NB4 (cell line): Measurements from ENCODE around the gene SOCS6.
"Not testable (repeated sequence)": the region's sequence is repeated elsewhere in the genome, so short reads cannot be mapped to it uniquely, and the experiment has no call there.

ENCODE experiments used
- DNase-seq: peaks from one replicate; pipeline ENCODE4 v3.0.0; 2010; ENCODE audit warnings: low read depth
- H3K4me3 ChIP-seq: one replicate; pipeline ENCODE4 v1.5.1; 2011; ENCODE audit warnings: mild to moderate bottlenecking, low read depth, low read length, moderate library complexity
- MYC ChIP-seq: IDR thresholded peaks from 2 replicates; pipeline ENCODE4 v1.6.1; 2011; ENCODE audit warnings: low read depth, low read length
- POLR2A ChIP-seq: IDR thresholded peaks from 2 replicates; pipeline ENCODE4 v1.6.1; 2011; ENCODE audit warnings: mild to moderate bottlenecking; ENCODE audit not compliant: insufficient read length; ENCODE audit errors: extremely low read depth
- TF ChIP-seq, protein P1 (sequence below): IDR thresholded peaks from 2 replicates; pipeline ENCODE4 v1.6.1; 2011; ENCODE audit warnings: low read depth, low read length
- TF ChIP-seq, protein P2 (sequence below): IDR thresholded peaks from one replicate; pipeline ENCODE4 v1.5.1; 2012; ENCODE audit warnings: low read depth, low read length

Gene SOCS6, protein sequence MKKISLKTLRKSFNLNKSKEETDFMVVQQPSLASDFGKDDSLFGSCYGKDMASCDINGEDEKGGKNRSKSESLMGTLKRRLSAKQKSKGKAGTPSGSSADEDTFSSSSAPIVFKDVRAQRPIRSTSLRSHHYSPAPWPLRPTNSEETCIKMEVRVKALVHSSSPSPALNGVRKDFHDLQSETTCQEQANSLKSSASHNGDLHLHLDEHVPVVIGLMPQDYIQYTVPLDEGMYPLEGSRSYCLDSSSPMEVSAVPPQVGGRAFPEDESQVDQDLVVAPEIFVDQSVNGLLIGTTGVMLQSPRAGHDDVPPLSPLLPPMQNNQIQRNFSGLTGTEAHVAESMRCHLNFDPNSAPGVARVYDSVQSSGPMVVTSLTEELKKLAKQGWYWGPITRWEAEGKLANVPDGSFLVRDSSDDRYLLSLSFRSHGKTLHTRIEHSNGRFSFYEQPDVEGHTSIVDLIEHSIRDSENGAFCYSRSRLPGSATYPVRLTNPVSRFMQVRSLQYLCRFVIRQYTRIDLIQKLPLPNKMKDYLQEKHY

DNA sequence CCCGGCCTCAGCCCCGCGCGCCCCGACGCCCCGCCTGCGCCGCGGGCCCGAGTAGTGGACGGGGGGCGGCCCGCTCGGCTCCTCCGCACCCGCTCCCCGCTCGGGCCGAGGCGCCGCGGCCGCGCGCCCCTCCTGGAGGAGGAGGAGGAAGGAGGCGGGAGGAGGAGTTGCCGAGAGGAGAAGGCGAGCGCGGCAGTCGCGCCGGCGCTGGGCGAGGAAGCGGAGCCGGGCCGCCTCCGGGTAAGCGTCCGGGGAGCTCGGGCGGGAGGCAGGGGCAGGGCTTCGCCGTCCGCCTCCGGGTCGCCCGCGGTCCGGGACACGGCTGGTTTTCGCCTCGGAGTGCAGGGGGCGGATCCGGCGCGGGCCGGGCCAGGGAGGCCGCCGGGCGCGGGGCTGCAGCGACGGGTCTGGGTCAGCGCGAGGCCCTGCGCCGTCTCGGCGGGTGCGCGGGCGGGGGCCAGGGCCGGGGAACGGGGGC lies at the start of gene SOCS6:
Gene SOCS6, plus strand, starts transcription at position 195 of the 478 bp plus-strand sequence. CDS start 35,624 bp downstream, outside the sequence.
- TF ChIP-seq, protein P1, sequence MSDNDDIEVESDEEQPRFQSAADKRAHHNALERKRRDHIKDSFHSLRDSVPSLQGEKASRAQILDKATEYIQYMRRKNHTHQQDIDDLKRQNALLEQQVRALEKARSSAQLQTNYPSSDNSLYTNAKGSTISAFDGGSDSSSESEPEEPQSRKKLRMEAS = no peak
- TF ChIP-seq POLR2A (peak; percentile 32), MYC (no peak)
- peak within 1 kb of the TSS; percentile 90 for H3K4me3 ChIP-seq
- DNase-seq = peak; percentile 83

DNA sequence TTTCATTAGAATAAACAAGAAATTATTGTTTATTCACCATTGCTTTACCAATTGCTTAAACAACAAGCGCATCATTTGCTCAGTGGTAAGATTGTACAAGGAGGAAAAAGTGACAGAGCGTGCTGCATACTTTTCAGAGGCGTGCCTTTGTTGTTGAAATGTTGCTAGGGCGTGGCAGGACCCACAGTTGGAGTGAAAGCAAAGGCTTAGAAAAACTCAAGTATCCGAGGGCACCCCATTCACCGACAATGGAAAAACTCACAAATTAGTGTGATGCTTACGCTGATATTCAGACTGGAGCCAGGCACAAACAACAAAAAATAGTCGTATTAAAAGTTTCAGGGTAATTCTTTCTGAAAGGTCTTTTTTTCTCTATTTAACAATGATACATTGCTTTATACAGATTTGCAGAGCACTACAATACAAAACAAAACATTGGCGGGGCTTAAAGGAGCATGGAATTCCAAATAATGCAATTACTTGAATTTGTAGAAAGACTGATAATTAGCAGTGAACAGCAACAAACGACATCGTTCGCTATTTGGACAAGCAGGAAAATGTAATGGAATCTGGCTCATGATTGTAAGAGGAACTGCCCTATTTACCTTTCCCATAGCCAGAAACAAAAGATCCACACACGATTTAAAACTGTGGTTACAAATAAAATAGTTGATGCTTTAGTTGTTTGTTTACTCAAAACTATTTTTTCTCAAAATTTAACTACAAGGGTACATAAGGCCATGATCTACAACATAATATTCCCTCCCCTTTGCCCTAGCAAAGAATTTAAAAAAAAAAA lies 45.5 kb upstream of the SOCS6 start:
- DNase-seq = no peak
- TF ChIP-seq, protein P1 = no peak
- TF ChIP-seq, protein P2, sequence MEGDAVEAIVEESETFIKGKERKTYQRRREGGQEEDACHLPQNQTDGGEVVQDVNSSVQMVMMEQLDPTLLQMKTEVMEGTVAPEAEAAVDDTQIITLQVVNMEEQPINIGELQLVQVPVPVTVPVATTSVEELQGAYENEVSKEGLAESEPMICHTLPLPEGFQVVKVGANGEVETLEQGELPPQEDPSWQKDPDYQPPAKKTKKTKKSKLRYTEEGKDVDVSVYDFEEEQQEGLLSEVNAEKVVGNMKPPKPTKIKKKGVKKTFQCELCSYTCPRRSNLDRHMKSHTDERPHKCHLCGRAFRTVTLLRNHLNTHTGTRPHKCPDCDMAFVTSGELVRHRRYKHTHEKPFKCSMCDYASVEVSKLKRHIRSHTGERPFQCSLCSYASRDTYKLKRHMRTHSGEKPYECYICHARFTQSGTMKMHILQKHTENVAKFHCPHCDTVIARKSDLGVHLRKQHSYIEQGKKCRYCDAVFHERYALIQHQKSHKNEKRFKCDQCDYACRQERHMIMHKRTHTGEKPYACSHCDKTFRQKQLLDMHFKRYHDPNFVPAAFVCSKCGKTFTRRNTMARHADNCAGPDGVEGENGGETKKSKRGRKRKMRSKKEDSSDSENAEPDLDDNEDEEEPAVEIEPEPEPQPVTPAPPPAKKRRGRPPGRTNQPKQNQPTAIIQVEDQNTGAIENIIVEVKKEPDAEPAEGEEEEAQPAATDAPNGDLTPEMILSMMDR = no peak
- H3K4me3 ChIP-seq = no peak overlapping the region

DNA sequence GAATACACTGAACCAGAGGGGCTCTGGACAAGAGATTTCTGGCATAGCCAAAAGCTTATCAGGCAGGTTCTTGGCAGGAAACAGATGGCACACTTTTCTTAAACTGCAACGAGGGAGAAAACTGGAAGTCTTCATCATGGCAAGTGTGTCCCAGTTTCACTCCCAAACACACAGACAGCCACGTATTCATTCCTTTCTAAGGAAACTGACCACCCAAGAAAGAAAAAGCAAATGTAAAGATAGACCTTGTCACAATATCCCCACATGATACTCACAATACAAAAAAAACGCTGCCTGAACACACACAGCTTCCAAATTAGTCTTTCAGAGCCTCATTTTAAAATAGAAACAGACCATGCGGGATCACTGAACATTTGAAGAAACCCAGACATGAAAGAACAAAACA lies 42.8 kb upstream of the SOCS6 start:
- no peak overlapping the region for H3K4me3 ChIP-seq
- TF ChIP-seq MYC = no peak
- TF ChIP-seq, protein P2 = no peak
- no peak for TF ChIP-seq POLR2A
- no peak for DNase-seq

DNA sequence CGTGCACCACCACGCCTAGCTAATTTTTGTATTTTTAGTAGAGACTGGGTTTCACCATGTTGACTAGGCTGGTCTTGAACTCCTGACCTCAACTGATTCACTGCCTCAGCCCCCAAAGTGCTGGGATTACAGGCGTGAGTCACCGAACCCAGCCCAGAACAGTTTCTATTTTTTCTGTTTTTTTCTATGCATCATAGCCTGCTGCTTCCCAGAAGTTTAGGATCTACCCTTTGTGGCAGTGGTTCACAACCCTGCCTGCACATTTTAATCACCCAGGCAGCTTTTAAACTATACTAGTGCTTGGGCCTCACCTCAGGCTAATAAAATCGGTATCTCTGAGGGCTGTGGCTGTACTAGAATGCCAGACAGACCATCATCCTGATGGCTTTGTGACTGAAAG lies 39.7 kb upstream of the SOCS6 start:
- DNase-seq = no peak
- TF ChIP-seq MYC (no peak), POLR2A (no peak)
- TF ChIP-seq, protein P1 = no peak
- TF ChIP-seq, protein P2 = no peak
- H3K4me3 ChIP-seq = no peak overlapping the region

DNA sequence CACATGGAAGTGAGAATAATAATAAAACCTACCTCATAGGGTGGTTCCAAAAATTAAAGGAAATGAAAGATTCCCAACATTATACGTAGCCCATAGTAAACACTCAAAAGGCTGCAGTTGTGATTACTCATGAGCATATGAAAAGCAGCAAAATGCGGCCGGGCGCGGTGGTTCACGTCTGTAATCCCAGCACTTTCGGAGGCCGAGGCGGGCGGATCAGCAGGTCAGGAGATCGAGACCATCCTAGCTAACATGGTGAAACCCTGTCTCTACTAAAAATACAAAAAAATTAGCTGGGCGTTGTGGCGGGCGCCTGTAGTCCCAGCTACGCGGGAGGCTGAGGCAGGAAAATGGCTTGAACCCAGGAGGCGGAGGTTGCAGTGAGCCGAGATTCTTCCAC lies 39.0 kb upstream of the SOCS6 start:
- H3K4me3 ChIP-seq, DNase-seq: not testable (repeated sequence)

DNA sequence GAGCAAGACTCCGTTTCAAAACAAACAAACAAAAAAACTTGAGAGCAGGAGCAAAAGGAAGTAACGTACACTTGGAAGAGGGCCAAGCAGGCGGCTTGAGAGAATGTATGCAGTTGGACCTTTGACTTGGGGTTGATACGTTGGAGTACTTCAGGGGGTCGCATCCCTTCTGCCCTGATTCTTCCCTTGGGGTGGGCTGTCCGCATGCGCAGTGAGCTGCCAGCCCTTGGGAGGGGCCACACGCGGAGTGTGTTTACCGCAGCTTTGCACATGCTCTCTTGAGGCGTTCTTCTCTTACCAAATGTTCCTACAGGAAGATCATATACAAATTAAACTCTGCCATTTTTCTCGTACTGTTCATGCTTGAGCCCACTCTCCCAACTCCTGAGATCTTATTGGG lies 38.1 kb upstream of the SOCS6 start:
- TF ChIP-seq POLR2A (no peak), MYC (no peak)
- TF ChIP-seq, protein P2 = no peak
- TF ChIP-seq, protein P1 = no peak
- DNase-seq = no peak
- H3K4me3 ChIP-seq = no peak overlapping the region
